ENCODE data around the gene FBXL22. TPM values are rescaled to one million over a fixed set of nuclear protein-coding genes. Genes with fewer than 3 reads are reported as not detected.

The FBXL22 gene
- total RNA-seq, 2 donors from 2014 or later: 0.29 to 0.90 TPM

GRCh38 chr15:63587527-63587926, 9.7 kb upstream of the FBXL22 start:
- Mint-ChIP-seq H3K27ac (no peak overlapping the region), H3K4me3 (no peak overlapping the region), H3K9me3 (no peaks in the 10 kb centered on the region), H3K36me3 (ENCODE audit: low read depth) (peaks cover 67% of the 10 kb centered on the region), H3K4me1 (no peaks in the 10 kb centered on the region), H3K27me3 (ENCODE audit: insufficient read depth) (no peaks in the 10 kb centered on the region)
- DNase-seq: no peak
- Histone ChIP-seq H3K4me3 (ENCODE audit: low read length) (no peak overlapping the region), H3K4me1 (ENCODE audit: control insufficient read depth, insufficient read depth, low read length) (no peaks in the 10 kb centered on the region), H3K27me3 (ENCODE audit: control insufficient read depth, insufficient read depth, low read length, poor library complexity, severe bottlenecking) (no peaks in the 10 kb centered on the region), H3K9ac (ENCODE audit: extremely low read depth, low read length, poor library complexity, severe bottlenecking) (no peak overlapping the region), H3K9me3 (ENCODE audit: control insufficient read depth, low read length) (no peaks in the 10 kb centered on the region), H3K27ac (ENCODE audit: low read depth, low read length) (no peak overlapping the region), H3K36me3 (ENCODE audit: control insufficient read depth, insufficient read depth, low read length) (peaks cover 78% of the 10 kb centered on the region)
- TF ChIP-seq CTCF (conservative IDR thresholded peaks at IDR 0.05): no peak
- WGBS, 2 experiments (ENCODE audit: insufficient coverage in 1 of 2, insufficient read length in 1 of 2): 80 to 100% methylated on average over 1 to 2 of the region's 2 CpGs

GRCh38 chr15:63588826-63589225, 8.4 kb upstream of the FBXL22 start:
- Histone ChIP-seq H3K36me3 (ENCODE audit: control insufficient read depth, insufficient read depth, low read length) (peaks cover 78% of the 10 kb centered on the region), H3K4me1 (ENCODE audit: control insufficient read depth, insufficient read depth, low read length) (no peaks in the 10 kb centered on the region), H3K9me3 (ENCODE audit: control insufficient read depth, low read length) (no peaks in the 10 kb centered on the region), H3K9ac (ENCODE audit: extremely low read depth, low read length, poor library complexity, severe bottlenecking) (no peak overlapping the region), H3K27ac (ENCODE audit: low read depth, low read length) (no peak overlapping the region), H3K27me3 (ENCODE audit: control insufficient read depth, insufficient read depth, low read length, poor library complexity, severe bottlenecking) (no peaks in the 10 kb centered on the region), H3K4me3 (ENCODE audit: low read length) (no peak overlapping the region)
- WGBS, 2 experiments (ENCODE audit: insufficient coverage in 1 of 2, insufficient read length in 1 of 2): 84 to 96% methylated on average over 5 to 6 of the region's 6 CpGs
- no peaks in the 10 kb centered on the region for H3K4me1 Mint-ChIP-seq
- H3K27me3 Mint-ChIP-seq (ENCODE audit: insufficient read depth): no peaks in the 10 kb centered on the region
- TF ChIP-seq CTCF (conservative IDR thresholded peaks at IDR 0.05): no peak
- H3K36me3 Mint-ChIP-seq (ENCODE audit: low read depth): peaks cover 71% of the 10 kb centered on the region
- DNase-seq: no peak
- no peak overlapping the region for H3K4me3 Mint-ChIP-seq
- no peaks in the 10 kb centered on the region for H3K9me3 Mint-ChIP-seq
- H3K27ac Mint-ChIP-seq: no peak overlapping the region

GRCh38 chr15:63593705-63594671, 3.2 kb upstream of the FBXL22 start:
- Mint-ChIP-seq H3K4me3 (no peak overlapping the region), H3K27ac (peak overlapping the region; percentile 59), H3K4me1 (peaks cover 36% of the 10 kb centered on the region), H3K27me3 (ENCODE audit: insufficient read depth) (no peaks in the 10 kb centered on the region), H3K9me3 (no peaks in the 10 kb centered on the region), H3K36me3 (ENCODE audit: low read depth) (peaks cover 39% of the 10 kb centered on the region)
- Histone ChIP-seq H3K27me3 (ENCODE audit: control insufficient read depth, insufficient read depth, low read length, poor library complexity, severe bottlenecking) (no peaks in the 10 kb centered on the region), H3K27ac (ENCODE audit: low read depth, low read length) (no peak overlapping the region), H3K9me3 (ENCODE audit: control insufficient read depth, low read length) (no peaks in the 10 kb centered on the region), H3K4me1 (ENCODE audit: control insufficient read depth, insufficient read depth, low read length) (peaks cover 1% of the 10 kb centered on the region), H3K36me3 (ENCODE audit: control insufficient read depth, insufficient read depth, low read length) (peaks cover 48% of the 10 kb centered on the region), H3K9ac (ENCODE audit: extremely low read depth, low read length, poor library complexity, severe bottlenecking) (no peak overlapping the region), H3K4me3 (ENCODE audit: low read length) (no peak overlapping the region)
- no peak for DNase-seq
- 97 to 99% methylated on average over 8 to 9 of the region's 9 CpGs for WGBS, 2 experiments (ENCODE audit: insufficient coverage in 1 of 2, insufficient read length in 1 of 2)
- TF ChIP-seq CTCF (conservative IDR thresholded peaks at IDR 0.05): no peak

Data from endodermal cell (in vitro differentiated cells).